ENCODE results near the gene ABCC10.
"Not testable (repeated sequence)": the region's sequence is repeated elsewhere in the genome, so short reads cannot be mapped to it uniquely, and the experiment has no call there.

The ABCC10 gene

GRCh38 chr6:43461936-43462335 is 34.6 kb downstream of the ABCC10 start:
- H3K9me3 ChIP-seq (ENCODE audit: control insufficient read depth, insufficient read depth, low read length), result no peaks in the 10 kb centered on the region; the same call in 1 of the 2 replicates
- 0 out of 2 replicates have a peak, but pooled peaks cover 2% of the 10 kb centered on the region for H3F3A ChIP-seq (ENCODE audit: control insufficient read depth, insufficient read depth)
- no peaks in the 10 kb centered on the region for H3K4me1 ChIP-seq (ENCODE audit: control insufficient read depth, low read length)
- no peaks in the 10 kb centered on the region for H3K9me2 ChIP-seq (replicated peaks; ENCODE audit: control insufficient read depth, low read length)
- H3K4me3 ChIP-seq (ENCODE audit: low read length), result no peak overlapping the region
- no peaks in the 10 kb centered on the region for H4K20me1 ChIP-seq (ENCODE audit: control insufficient read depth, insufficient read depth, low read depth, low read length)
- TF ChIP-seq CTCF (IDR thresholded peaks at IDR 0.05; ENCODE audit: low read depth, low read length, poor library complexity, severe bottlenecking), result no peak
- TF ChIP-seq EZH2phosphoT487 (IDR thresholded peaks at IDR 0.05; ENCODE audit: borderline replicate concordance, low read length), result no peak
- no peak overlapping the region for H3K27ac ChIP-seq (ENCODE audit: low read depth, low read length)
- H3K79me2 ChIP-seq (ENCODE audit: control insufficient read depth, low read length), result no peaks in the 10 kb centered on the region
- H3K4me2 ChIP-seq (ENCODE audit: low read length), result no peak overlapping the region
- peaks cover 24% of the 10 kb centered on the region for H3K27me3 ChIP-seq (ENCODE audit: control insufficient read depth, low read length)
- no peaks in the 10 kb centered on the region for H3K36me3 ChIP-seq (ENCODE audit: control insufficient read depth, low read length)

DNA sequence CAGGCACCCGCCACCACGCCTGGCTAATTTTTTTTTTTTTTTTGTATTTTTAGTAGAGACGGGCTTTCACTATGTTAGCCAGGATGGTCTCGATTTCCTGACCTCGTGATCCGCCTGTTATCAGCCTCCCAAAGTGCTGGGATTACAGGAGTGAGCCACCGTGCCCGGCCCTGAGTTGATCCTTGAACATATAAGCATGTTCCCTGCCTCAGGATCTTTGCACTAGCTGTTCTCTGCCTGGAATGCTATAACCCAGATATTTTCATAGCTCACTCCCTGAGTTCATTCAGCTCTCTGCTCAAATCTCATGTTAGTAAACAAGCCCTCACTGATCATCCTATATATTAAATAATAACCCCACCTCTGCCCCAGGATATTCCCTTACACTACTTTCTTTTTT is 37.0 kb downstream of the ABCC10 start:
- Histone ChIP-seq H3K27me3 (ENCODE audit: control insufficient read depth, low read length) (peaks cover 38% of the 10 kb centered on the region), H4K20me1 (ENCODE audit: control insufficient read depth, insufficient read depth, low read depth, low read length) (no peaks in the 10 kb centered on the region), H3F3A (ENCODE audit: control insufficient read depth, insufficient read depth) (no peaks in the 10 kb centered on the region), H3K4me1 (ENCODE audit: control insufficient read depth, low read length) (no peaks in the 10 kb centered on the region), H3K79me2 (ENCODE audit: control insufficient read depth, low read length) (no peaks in the 10 kb centered on the region), H3K9me2 (replicated peaks; ENCODE audit: control insufficient read depth, low read length) (no peaks in the 10 kb centered on the region), H3K36me3 (ENCODE audit: control insufficient read depth, low read length) (no peaks in the 10 kb centered on the region), H3K4me2 (ENCODE audit: low read length) (no peak overlapping the region), H3K27ac (ENCODE audit: low read depth, low read length) (no peak overlapping the region), H3K4me3 (ENCODE audit: low read length) (no peak overlapping the region), H3K9me3 (ENCODE audit: control insufficient read depth, insufficient read depth, low read length) (no peaks in the 10 kb centered on the region)
- TF ChIP-seq CTCF (IDR thresholded peaks at IDR 0.05; ENCODE audit: low read depth, low read length, poor library complexity, severe bottlenecking) (no peak), EZH2phosphoT487 (IDR thresholded peaks at IDR 0.05; ENCODE audit: borderline replicate concordance, low read length) (no peak)

DNA sequence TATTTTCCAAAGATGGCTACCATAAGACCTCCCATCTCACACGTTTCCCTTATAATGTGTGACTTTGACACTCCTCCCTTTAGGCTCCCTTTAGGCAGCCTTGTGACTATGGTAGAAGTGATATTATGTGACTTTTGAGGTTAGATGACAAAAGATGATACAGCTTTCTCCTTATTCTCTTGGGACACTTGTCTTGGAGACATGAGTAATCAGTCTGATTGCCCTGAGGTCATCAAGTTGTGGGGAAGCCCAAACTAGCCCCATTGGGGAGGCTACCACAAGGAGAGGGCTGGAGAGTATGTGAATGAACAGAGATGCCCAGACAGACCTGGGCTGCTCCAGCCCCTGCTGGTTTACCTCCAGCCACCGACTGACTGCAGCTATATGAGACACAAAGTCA is 38.6 kb downstream of the ABCC10 start:
- Histone ChIP-seq H3K27ac (ENCODE audit: low read depth, low read length) (no peak overlapping the region), H3K27me3 (ENCODE audit: control insufficient read depth, low read length) (peaks cover 40% of the 10 kb centered on the region), H3K9me2 (replicated peaks; ENCODE audit: control insufficient read depth, low read length) (no peaks in the 10 kb centered on the region), H3K4me1 (ENCODE audit: control insufficient read depth, low read length) (no peaks in the 10 kb centered on the region), H3K36me3 (ENCODE audit: control insufficient read depth, low read length) (no peaks in the 10 kb centered on the region), H3K79me2 (ENCODE audit: control insufficient read depth, low read length) (no peaks in the 10 kb centered on the region), H3K4me3 (ENCODE audit: low read length) (no peak overlapping the region), H3F3A (ENCODE audit: control insufficient read depth, insufficient read depth) (no peaks in the 10 kb centered on the region), H3K4me2 (ENCODE audit: low read length) (no peak overlapping the region), H3K9me3 (ENCODE audit: control insufficient read depth, insufficient read depth, low read length) (no peaks in the 10 kb centered on the region), H4K20me1 (ENCODE audit: control insufficient read depth, insufficient read depth, low read depth, low read length) (no peaks in the 10 kb centered on the region)
- TF ChIP-seq CTCF (IDR thresholded peaks at IDR 0.05; ENCODE audit: low read depth, low read length, poor library complexity, severe bottlenecking) (no peak), EZH2phosphoT487 (IDR thresholded peaks at IDR 0.05; ENCODE audit: borderline replicate concordance, low read length) (no peak)

GRCh38 chr6:43467265-43467664 is 39.9 kb downstream of the ABCC10 start:
- not testable (repeated sequence) for H4K20me1 ChIP-seq (ENCODE audit: control insufficient read depth, insufficient read depth, low read depth, low read length); H3K79me2 ChIP-seq (ENCODE audit: control insufficient read depth, low read length); H3K4me3 ChIP-seq (ENCODE audit: low read length); H3K9me3 ChIP-seq (ENCODE audit: control insufficient read depth, insufficient read depth, low read length); H3K36me3 ChIP-seq (ENCODE audit: control insufficient read depth, low read length); H3K4me1 ChIP-seq (ENCODE audit: control insufficient read depth, low read length); H3F3A ChIP-seq (ENCODE audit: control insufficient read depth, insufficient read depth); H3K4me2 ChIP-seq (ENCODE audit: low read length); H3K27ac ChIP-seq (ENCODE audit: low read depth, low read length); H3K9me2 ChIP-seq (replicated peaks; ENCODE audit: control insufficient read depth, low read length)
- H3K27me3 ChIP-seq (ENCODE audit: control insufficient read depth, low read length), result peaks cover 35% of the 10 kb centered on the region

All from DOHH2 (cell line).